Testis (tissue), 5 donors: Measurements from ENCODE around the gene C1orf56. TPM values are rescaled to one million over a fixed set of nuclear protein-coding genes. Genes with fewer than 3 reads are reported as not detected.

Experiments
- DNase-seq: peaks from one replicate; pipeline ENCODE4 v3.0.0-alpha.2; 2019
- H3K27ac ChIP-seq, 2 donors: fragments of 200-600 bp; sonication (generic); one replicate each; pipeline ENCODE4 v1.5.1; 2019
- H3K27me3 ChIP-seq: fragments of 200-600 bp; sonication (generic); one replicate; pipeline ENCODE4 v1.5.1; 2019
- H3K36me3 ChIP-seq: fragments of 200-600 bp; sonication (generic); one replicate; pipeline ENCODE4 v1.5.1; 2017; ENCODE audit warnings: low read depth; ENCODE audit errors: missing control alignments
- H3K4me1 ChIP-seq: fragments of 200-600 bp; sonication (generic); one replicate; pipeline ENCODE4 v1.5.1; 2019
- H3K4me3 ChIP-seq, 2 donors: fragments of 200-600 bp; sonication (generic); one replicate each; pipeline ENCODE4 v1.5.1; 2017 to 2019
- H3K9me3 ChIP-seq: fragments of 200-600 bp; sonication (generic); one replicate; pipeline ENCODE4 v1.5.1; 2017
- POLR2A ChIP-seq: fragments of 450-650 bp; IDR thresholded peaks from one replicate; pipeline ENCODE4 v1.6.1; 2017; ENCODE audit warnings: antibody characterized with exemption, mild to moderate bottlenecking, moderate library complexity
- WGBS, 2 donors: methylation state at CpG; one replicate each; pipeline ENCODE4 v1.1.5; 2018; 5-methylcytosine and 5-hydroxymethylcytosine counted together
- intact Hi-C: fragments of 100-400 bp; cut with DNase I; formaldehyde crosslinking; loops from one replicate; pipeline ENCODE4 v1.15.1; 2023; ENCODE audit warnings: low total_unique reads
- long read RNA-seq, 2 donors: transcript quantifications; one replicate each; lab custom pipeline, GENCODE V29; 2026
- polyA plus RNA-seq: library from polyadenylated mRNA; stranded (reverse); fragments of 350-450 nt; fragmentation: Illumina TruSeq; extraction: RNeasy Lipid Tissue Mini Kit (QIAGEN cat#74804); gene quantifications from one replicate; pipeline ENCODE4 v1.2.3, GENCODE V29; 2014; ENCODE audit warnings: low read depth, low replicate concordance; ENCODE audit not compliant: insufficient read depth
- total RNA-seq, 2 donors: library from RNA; depleted of rRNA; stranded (reverse); fragments of >200 nt; gene quantifications; one replicate each; pipeline ENCODE4 v1.2.3, GENCODE V29; 2016
- TF ChIP-seq, protein P1 (sequence below), 3 experiments: fragments of 450-650 bp in 2 of 3; fragments of 200-600 bp in 1 of 3; sonication (generic) in 1 of 3; IDR thresholded peaks; one replicate each; pipeline ENCODE4 v1.5.1; 2016 to 2019; ENCODE audit warnings: antibody characterized with exemption in 3 of 3, mild to moderate bottlenecking in 2 of 3, moderate library complexity in 1 of 3

Gene C1orf56
- total RNA-seq (10 to 100 TPM; 57.3 to 78.4 TPM), polyA plus RNA-seq (145 TPM)
- long read RNA-seq, donor 1, transcript C1orf56-201 (2 exons, 2,096 nt), result major isoform, 9 of 9 reads
- long read RNA-seq, donor 1, partial matches to known transcripts, result 0 of 9 reads
- long read RNA-seq, donor 1, other reads (novel, unspliced or antisense), result 0 of 9 reads
- long read RNA-seq, donor 2, partial matches to known transcripts, result 58 of 62 reads
- long read RNA-seq, donor 2, other reads (novel, unspliced or antisense), result 0 of 62 reads

- DNase-seq, result peak; percentile 86
- Histone ChIP-seq H3K27me3 (no peaks in the 10 kb centered on the region), H3K27ac (peak within 1 kb of the TSS; percentile 89 to 95), H3K36me3 (no peaks in the 10 kb centered on the region), H3K4me3 (peak within 1 kb of the TSS; percentile 79 to 93), H3K4me1 (peaks cover 4% of the 10 kb centered on the region), H3K9me3 (no peaks in the 10 kb centered on the region)
- intact Hi-C loops, result no loop called here
- 0% methylated on average over 1 to 20 of the region's 29 CpGs for WGBS, 2 donors
- TF ChIP-seq POLR2A, result peak; percentile 51
- TF ChIP-seq, protein P1, sequence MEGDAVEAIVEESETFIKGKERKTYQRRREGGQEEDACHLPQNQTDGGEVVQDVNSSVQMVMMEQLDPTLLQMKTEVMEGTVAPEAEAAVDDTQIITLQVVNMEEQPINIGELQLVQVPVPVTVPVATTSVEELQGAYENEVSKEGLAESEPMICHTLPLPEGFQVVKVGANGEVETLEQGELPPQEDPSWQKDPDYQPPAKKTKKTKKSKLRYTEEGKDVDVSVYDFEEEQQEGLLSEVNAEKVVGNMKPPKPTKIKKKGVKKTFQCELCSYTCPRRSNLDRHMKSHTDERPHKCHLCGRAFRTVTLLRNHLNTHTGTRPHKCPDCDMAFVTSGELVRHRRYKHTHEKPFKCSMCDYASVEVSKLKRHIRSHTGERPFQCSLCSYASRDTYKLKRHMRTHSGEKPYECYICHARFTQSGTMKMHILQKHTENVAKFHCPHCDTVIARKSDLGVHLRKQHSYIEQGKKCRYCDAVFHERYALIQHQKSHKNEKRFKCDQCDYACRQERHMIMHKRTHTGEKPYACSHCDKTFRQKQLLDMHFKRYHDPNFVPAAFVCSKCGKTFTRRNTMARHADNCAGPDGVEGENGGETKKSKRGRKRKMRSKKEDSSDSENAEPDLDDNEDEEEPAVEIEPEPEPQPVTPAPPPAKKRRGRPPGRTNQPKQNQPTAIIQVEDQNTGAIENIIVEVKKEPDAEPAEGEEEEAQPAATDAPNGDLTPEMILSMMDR (IDR thresholded peaks at IDR 0.05), result no peak
Measured at GRCh38 chr1:151047591-151047924, at the start of gene C1orf56. TSS of gene C1orf56 (plus strand) at chr1:151047751. CDS start at chr1:151047848, 97 bp downstream.

DNA sequence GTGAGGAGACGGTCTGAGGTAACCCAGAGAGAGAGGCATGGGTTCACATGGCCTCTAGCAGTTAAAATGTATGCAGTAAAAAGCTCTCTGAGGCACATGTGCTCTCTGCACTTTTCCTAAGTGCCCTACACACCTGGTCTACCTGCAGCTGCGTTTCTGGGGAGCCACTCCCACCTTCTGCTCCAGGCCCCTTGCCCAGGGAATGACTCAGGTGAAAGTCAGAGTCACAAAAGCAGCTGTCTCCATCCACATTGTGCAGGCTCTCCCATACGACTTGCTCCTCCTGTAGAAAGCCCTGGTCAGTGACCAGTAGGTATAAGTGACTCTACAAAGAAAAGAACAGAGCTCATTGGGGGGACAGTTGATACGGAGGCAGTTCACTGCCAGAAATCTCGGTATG, 49.6 kb upstream of the C1orf56 start:
- H3K27ac ChIP-seq, result no peak overlapping the region
- H3K9me3 ChIP-seq, result no peaks in the 10 kb centered on the region
- intact Hi-C loops, result no loop called here
- no peaks in the 10 kb centered on the region for H3K27me3 ChIP-seq
- TF ChIP-seq, protein P1 (IDR thresholded peaks at IDR 0.05), result no peak
- TF ChIP-seq POLR2A, result no peak
- peaks cover 5% of the 10 kb centered on the region for H3K4me1 ChIP-seq
- no peak overlapping the region for H3K4me3 ChIP-seq
- no peak for DNase-seq
- 65 to 78% methylated on average over 3 to 5 of the region's 5 CpGs for WGBS, 2 donors
- H3K36me3 ChIP-seq, result no peaks in the 10 kb centered on the region

- peaks cover 17% of the 10 kb centered on the region for H3K4me1 ChIP-seq
- no peak overlapping the region for H3K27ac ChIP-seq
- TF ChIP-seq POLR2A, result no peak
- TF ChIP-seq, protein P1 (IDR thresholded peaks at IDR 0.05), result no peak
- WGBS, 2 donors, result 73 to 80% methylated on average over 17 of the region's 17 CpGs
- no peaks in the 10 kb centered on the region for H3K9me3 ChIP-seq
- H3K36me3 ChIP-seq, result no peaks in the 10 kb centered on the region
- no peaks in the 10 kb centered on the region for H3K27me3 ChIP-seq
- intact Hi-C loops, result no loop called here
- no peak overlapping the region for H3K4me3 ChIP-seq
- no peak for DNase-seq
Measured at GRCh38 chr1:150999051-150999674, 48.4 kb upstream of the C1orf56 start.

DNA sequence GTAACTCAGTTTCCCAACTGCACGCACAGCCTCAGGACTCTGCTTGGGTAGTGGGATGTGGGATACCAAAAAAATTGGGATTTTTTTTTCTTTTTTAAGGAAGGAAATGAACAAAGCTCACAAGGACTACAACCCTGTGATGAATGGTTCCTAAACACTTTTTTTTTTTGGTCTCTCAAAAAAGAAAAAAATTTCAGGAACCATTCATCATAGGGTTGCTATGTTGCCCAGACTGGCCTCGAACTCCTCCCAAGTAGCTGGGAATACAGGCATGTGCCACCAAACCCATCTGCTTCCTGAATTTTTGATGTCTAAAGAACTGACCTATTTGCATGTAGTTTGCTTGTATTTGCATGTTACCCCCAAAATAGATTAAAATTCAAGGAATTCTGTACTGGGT, 47.6 kb upstream of the C1orf56 start:
- Histone ChIP-seq H3K27ac (no peak overlapping the region), H3K4me1 (peaks cover 19% of the 10 kb centered on the region), H3K27me3 (no peaks in the 10 kb centered on the region), H3K36me3 (no peaks in the 10 kb centered on the region), H3K4me3 (no peak overlapping the region), H3K9me3 (no peaks in the 10 kb centered on the region)
- WGBS, 2 donors, result 90 to 91% methylated on average over 2 of the region's 2 CpGs
- intact Hi-C loops, result no loop called here
- no peak for DNase-seq
- TF ChIP-seq, protein P1 (IDR thresholded peaks at IDR 0.05), result no peak
- TF ChIP-seq POLR2A, result no peak
